ENCODE data around the gene HNRNPA1. TPM values are rescaled to one million over a fixed set of nuclear protein-coding genes. Genes with fewer than 3 reads are reported as not detected.
"Not testable (repeated sequence)": the region's sequence is repeated elsewhere in the genome, so short reads cannot be mapped to it uniquely, and the experiment has no call there.

The HNRNPA1 gene
- total RNA-seq, 1 donor from 2014 or later, result 2,469 TPM

GRCh38 chr12:54277823-54278276 lies 2.7 kb upstream of the HNRNPA1 start:
- Mint-ChIP-seq H3K4me3 (no peak overlapping the region), H3K36me3 (peaks cover 14% of the 10 kb centered on the region), H3K27ac (no peak overlapping the region), H3K27me3 (no peaks in the 10 kb centered on the region), H3K9me3 (no peaks in the 10 kb centered on the region), H3K4me1 (ENCODE audit: unreplicated experiment) (peaks cover 36% of the 10 kb centered on the region)
- DNase-seq (ENCODE audit: extremely low spot score, unreplicated experiment), result no peak
- no peak for TF ChIP-seq CTCF (conservative IDR thresholded peaks at IDR 0.05)

- Mint-ChIP-seq H3K27ac (no peak overlapping the region), H3K9me3 (no peaks in the 10 kb centered on the region), H3K4me3 (no peak overlapping the region), H3K36me3 (peaks cover 13% of the 10 kb centered on the region), H3K4me1 (ENCODE audit: unreplicated experiment) (peaks cover 47% of the 10 kb centered on the region), H3K27me3 (no peaks in the 10 kb centered on the region)
- no peak for DNase-seq (ENCODE audit: extremely low spot score, unreplicated experiment)
- TF ChIP-seq CTCF (conservative IDR thresholded peaks at IDR 0.05), result no peak
Observed at GRCh38 chr12:54279227-54279631, 1.3 kb upstream of the HNRNPA1 start.

- Mint-ChIP-seq H3K27me3 (no peaks in the 10 kb centered on the region), H3K4me1 (ENCODE audit: unreplicated experiment) (peaks cover 49% of the 10 kb centered on the region), H3K4me3 (no peak within 1 kb of the TSS), H3K27ac (no peak within 1 kb of the TSS), H3K9me3 (no peaks in the 10 kb centered on the region), H3K36me3 (peaks cover 19% of the 10 kb centered on the region)
- peak; percentile 100 for DNase-seq (ENCODE audit: extremely low spot score, unreplicated experiment)
- no peak for TF ChIP-seq CTCF (conservative IDR thresholded peaks at IDR 0.05)
Observed at GRCh38 chr12:54279632-54280467, 676 bp upstream of the HNRNPA1 start, which contains the start of gene CBX5. Gene CBX5, minus strand, starts transcription at chr12:54280122. Its CDS starts 22,472 bp downstream, at chr12:54257650.

- not testable (repeated sequence) for H3K9me3 Mint-ChIP-seq; H3K4me3 Mint-ChIP-seq; H3K27ac Mint-ChIP-seq; H3K27me3 Mint-ChIP-seq; DNase-seq (ENCODE audit: extremely low spot score, unreplicated experiment)
- peaks cover 29% of the 10 kb centered on the region for H3K36me3 Mint-ChIP-seq
- H3K4me1 Mint-ChIP-seq (ENCODE audit: unreplicated experiment), result peaks cover 52% of the 10 kb centered on the region
Observed at GRCh38 chr12:54281261-54281638, 724 bp downstream of the HNRNPA1 start.

GRCh38 chr12:54281694-54282093 lies 1.2 kb downstream of the HNRNPA1 start:
- not testable (repeated sequence) for H3K27ac Mint-ChIP-seq

GRCh38 chr12:54282949-54283593 lies 2.5 kb downstream of the HNRNPA1 start:
- TF ChIP-seq CTCF (conservative IDR thresholded peaks at IDR 0.05), result no peak
- no peak overlapping the region for H3K27ac Mint-ChIP-seq
- peaks cover 54% of the 10 kb centered on the region for H3K4me1 Mint-ChIP-seq (ENCODE audit: unreplicated experiment)
- H3K9me3 Mint-ChIP-seq, result no peaks in the 10 kb centered on the region
- H3K36me3 Mint-ChIP-seq, result peaks cover 42% of the 10 kb centered on the region
- H3K4me3 Mint-ChIP-seq, result no peak overlapping the region
- no peak for DNase-seq (ENCODE audit: extremely low spot score, unreplicated experiment)
- no peaks in the 10 kb centered on the region for H3K27me3 Mint-ChIP-seq

More at GRCh38 chr12:54281694-54282093, 1.2 kb downstream of the HNRNPA1 start:
- peaks cover 34% of the 10 kb centered on the region for H3K36me3 Mint-ChIP-seq
- not testable (repeated sequence) for H3K9me3 Mint-ChIP-seq; H3K4me3 Mint-ChIP-seq; DNase-seq (ENCODE audit: extremely low spot score, unreplicated experiment); H3K27me3 Mint-ChIP-seq
- peaks cover 53% of the 10 kb centered on the region for H3K4me1 Mint-ChIP-seq (ENCODE audit: unreplicated experiment)

GRCh38 chr12:54284070-54284780 lies 3.7 kb downstream of the HNRNPA1 start:
- Mint-ChIP-seq H3K27ac (peak overlapping the region; percentile 74), H3K36me3 (peaks cover 41% of the 10 kb centered on the region), H3K4me1 (ENCODE audit: unreplicated experiment) (peaks cover 48% of the 10 kb centered on the region)
- not testable (repeated sequence) for H3K9me3 Mint-ChIP-seq; DNase-seq (ENCODE audit: extremely low spot score, unreplicated experiment); H3K4me3 Mint-ChIP-seq; H3K27me3 Mint-ChIP-seq
